Heart left ventricle (tissue), 16 donors: Measurements from ENCODE around the gene ATP2C1. TPM values are rescaled to one million over a fixed set of nuclear protein-coding genes. Genes with fewer than 3 reads are reported as not detected.
A peak's percentile ranks its signal among the peaks of the same experiment; 100 is the strongest.

Experiments used
- ATAC-seq, 4 donors: fragments of 200-7000 bp; cut with Tn5 transposase; one replicate each; pipeline ENCODE4 v1.9.1; 2020 to 2022; ENCODE audit warnings: moderate library complexity in 4 of 4, mild to moderate bottlenecking in 3 of 4, moderate number of reproducible peaks in 1 of 4
- DNase-seq, 5 donors: peaks; one replicate each; pipeline ENCODE4 v3.0.0-alpha.2; 2020
- H3K27ac ChIP-seq, 12 donors: fragments of 200-600 bp; sonication (generic) in 4 of 12; one replicate each; pipeline versions ENCODE4 v1.5.0 to v1.8.0; 2016 to 2022; ENCODE audit warnings: mild to moderate bottlenecking in 2 of 12
- H3K27me3 ChIP-seq, 9 donors: fragments of 200-600 bp; sonication (generic) in 2 of 9; one replicate each; pipeline versions ENCODE4 v1.5.1 to v1.8.0; 2016 to 2022; ENCODE audit warnings: mild to moderate bottlenecking in 3 of 9
- H3K36me3 ChIP-seq, 9 donors: fragments of 200-600 bp; sonication (generic) in 2 of 9; one replicate each; pipeline versions ENCODE4 v1.5.0 to v1.8.0; 2018 to 2022; ENCODE audit warnings: mild to moderate bottlenecking in 2 of 9
- H3K4me1 ChIP-seq, 12 donors: fragments of 200-600 bp; sonication (generic) in 4 of 12; one replicate each; pipeline versions ENCODE4 v1.5.0 to v1.8.0; 2016 to 2022; ENCODE audit warnings: mild to moderate bottlenecking in 3 of 12
- H3K4me3 ChIP-seq, 12 donors: fragments of 200-600 bp; sonication (generic) in 4 of 12; one replicate each; pipeline versions ENCODE4 v1.5.0 to v1.8.0; 2017 to 2022; ENCODE audit warnings: mild to moderate bottlenecking in 9 of 12, moderate library complexity in 4 of 12
- H3K9me3 ChIP-seq, 12 donors: fragments of 200-600 bp; sonication (generic) in 4 of 12; one replicate each; pipeline versions ENCODE4 v1.5.0 to v1.8.0; 2016 to 2022; ENCODE audit warnings: mild to moderate bottlenecking in 1 of 12
- POLR2A ChIP-seq, 2 donors: fragments of 450-650 bp; IDR thresholded peaks; one replicate each; pipeline ENCODE4 v1.6.1; 2017; ENCODE audit warnings: antibody characterized with exemption in 2 of 2, mild to moderate bottlenecking in 2 of 2, moderate library complexity in 2 of 2
- WGBS, 4 donors: extraction: QIAGEN DNeasy Blood & Tissue Kit in 2 of 4; methylation state at CpG; one replicate each; pipeline versions ENCODE4 v1.1.5 to v1.1.7; 2013 to 2018; 5-methylcytosine and 5-hydroxymethylcytosine counted together
- intact Hi-C, 10 donors: fragments of 100-400 bp; cut with DNase I; formaldehyde crosslinking; loops; one replicate each; pipeline versions ENCODE4 v1.11.1 to v1.14.2; 2022
- polyA plus RNA-seq, 2 donors: library from polyadenylated mRNA; stranded (reverse); fragments of 200-250 nt; gene quantifications; one replicate each; pipeline ENCODE4 v1.2.3, GENCODE V29; 2013
- total RNA-seq, 9 donors: library from RNA; depleted of rRNA in 2 of 9; stranded (reverse); fragments of >200 nt in 2 of 9; fragmentation: NEBNext Ultra II Directional in 3 of 9; extraction: Animal tissue kit (Norgen Biotek cat#: 25700) in 3 of 9; gene quantifications; one replicate each; pipeline versions ENCODE4 v1.1.0 to v1.2.4, GENCODE V29; 2016 to 2023
- TF ChIP-seq, protein P1 (sequence below), 12 donors: fragments of 200-600 bp; sonication (generic) in 4 of 12; IDR thresholded peaks; one replicate each; pipeline versions ENCODE4 v1.5.0 to v1.8.0; 2018 to 2022; ENCODE audit warnings: antibody characterized with exemption in 12 of 12, mild to moderate bottlenecking in 5 of 12
- donor health status: ischemic (EF 13 %, LVEDD 7.1; RV severe dilation, severe dysfunction).
- donor health status: healthy with polysubstance abuse.
- donor health status: DM: no; HTN: yes; CAD: no.
- donor health status: DM: no; HTN: no; CAD: no.
- donor health status: ischemic (EF 25% LVEDD 6.9; RV normal size, moderate dysfunction).
- donor health status: ischemic (EF 25% LVEDD 5.7; RV mildly dilated, moderate dysfunction).
- donor health status: healthy.
- donor health status: DM: yes; HTN: yes; CAD: no.
- donor health status: ischemic (EF 35%, LVEDD 5.7; RV mildly dilated, moderate dysfunction).
- donor health status: nonischemic (EF 11% LVEDD 7.7; RV severe dilation, severe dysfunction).
- donor health status: DM: yes; HTN: yes; CAD: no.
- donor health status: PGD.
- donor health status: ischemic (EF 29% LVEDD 5.4; RV normal size, mild dysfunction).
- donor health status: nonischemic (EF 23%, LVEDD 6.1; RV moderate dilation, normal function).

Gene ATP2C1
- total and polyA plus RNA-seq, 11 donors = 26.1 to 74.4 (median 60.1) TPM

GRCh38 chr3:131020122-131020693, 126.3 kb downstream of the ATP2C1 start:
- WGBS, 4 donors = 71 to 80% (median 78%) methylated on average over 5 of the region's 5 CpGs
- ATAC-seq (peak in 2 of 4 donors; percentile 16 to 38), DNase-seq (no peak)
- Histone ChIP-seq H3K27me3 (no peaks in the 10 kb centered on the region), H3K4me3 (no peak overlapping the region), H3K27ac (no peak overlapping the region), H3K9me3 (no peaks in the 10 kb centered on the region), H3K4me1 (peaks cover 0 to 50% (median 24%) of the 10 kb centered on the region in 12 donors), H3K36me3 (peaks cover 0 to 60% (median 38%) of the 10 kb centered on the region in 9 donors)
- intact Hi-C loops = loop anchor here in 2 of 10 donors (10.0 kb wide), 2 partner anchors 365 to 1015 kb away; partner anchors contain the start of genes CPNE4 (in 1 of the 2) and NUDT16 (in 1 of the 2)
- no peak for TF ChIP-seq POLR2A (IDR thresholded peaks at IDR 0.05)
- TF ChIP-seq, protein P1, sequence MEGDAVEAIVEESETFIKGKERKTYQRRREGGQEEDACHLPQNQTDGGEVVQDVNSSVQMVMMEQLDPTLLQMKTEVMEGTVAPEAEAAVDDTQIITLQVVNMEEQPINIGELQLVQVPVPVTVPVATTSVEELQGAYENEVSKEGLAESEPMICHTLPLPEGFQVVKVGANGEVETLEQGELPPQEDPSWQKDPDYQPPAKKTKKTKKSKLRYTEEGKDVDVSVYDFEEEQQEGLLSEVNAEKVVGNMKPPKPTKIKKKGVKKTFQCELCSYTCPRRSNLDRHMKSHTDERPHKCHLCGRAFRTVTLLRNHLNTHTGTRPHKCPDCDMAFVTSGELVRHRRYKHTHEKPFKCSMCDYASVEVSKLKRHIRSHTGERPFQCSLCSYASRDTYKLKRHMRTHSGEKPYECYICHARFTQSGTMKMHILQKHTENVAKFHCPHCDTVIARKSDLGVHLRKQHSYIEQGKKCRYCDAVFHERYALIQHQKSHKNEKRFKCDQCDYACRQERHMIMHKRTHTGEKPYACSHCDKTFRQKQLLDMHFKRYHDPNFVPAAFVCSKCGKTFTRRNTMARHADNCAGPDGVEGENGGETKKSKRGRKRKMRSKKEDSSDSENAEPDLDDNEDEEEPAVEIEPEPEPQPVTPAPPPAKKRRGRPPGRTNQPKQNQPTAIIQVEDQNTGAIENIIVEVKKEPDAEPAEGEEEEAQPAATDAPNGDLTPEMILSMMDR (IDR thresholded peaks at IDR 0.05) = no peak

DNA sequence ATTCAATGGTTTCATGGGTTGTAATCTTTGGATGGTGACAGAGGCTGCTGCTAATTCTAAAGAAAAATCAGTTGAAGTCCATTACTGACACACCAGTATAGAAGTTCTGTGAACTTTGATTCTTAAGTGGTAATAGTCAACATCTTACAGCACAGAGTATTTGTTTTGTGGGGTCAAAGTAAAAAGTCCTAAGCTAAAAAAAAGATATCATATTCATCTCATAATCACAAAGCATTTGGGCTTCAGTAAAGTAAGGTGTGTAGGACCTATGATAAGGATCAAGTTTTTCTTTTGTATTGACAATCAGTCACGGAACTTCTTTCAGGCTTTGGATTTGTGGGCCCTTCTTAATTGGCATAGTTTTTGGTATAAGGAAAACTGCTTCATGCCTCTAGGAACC, 131.7 kb downstream of the ATP2C1 start:
- H3K27me3 ChIP-seq = no peaks in the 10 kb centered on the region
- intact Hi-C loops = loop anchor here in 3 of 10 donors (5.0 to 10.0 kb wide), 4 partner anchors 357 to 1009 kb away; partner anchors contain the start of genes NUDT16 (in 2 of the 3), CPNE4 (in 1 of the 3) and MRPL3 (in 1 of the 3)
- H3K9me3 ChIP-seq = no peaks in the 10 kb centered on the region
- peaks cover 0 to 23% (median 7%) of the 10 kb centered on the region in 9 donors for H3K36me3 ChIP-seq
- peaks cover 0 to 60% (median 28%) of the 10 kb centered on the region in 12 donors for H3K4me1 ChIP-seq
- H3K27ac ChIP-seq = no peak overlapping the region
- TF ChIP-seq, protein P1 (IDR thresholded peaks at IDR 0.05) = no peak
- TF ChIP-seq POLR2A (IDR thresholded peaks at IDR 0.05) = no peak
- DNase-seq (no peak), ATAC-seq (no peak)
- peak overlapping the region in 11 of 12 donors; percentile 58 to 90 (median 67) for H3K4me3 ChIP-seq
- 88 to 98% (median 92%) methylated on average over 1 of the region's 1 CpG for WGBS, 4 donors

GRCh38 chr3:131026321-131027151, 132.7 kb downstream of the ATP2C1 start, which contains the start of the genes ASTE1 and NEK11:
Gene ASTE1, minus strand, starts transcription at chr3:131026825. Its CDS starts 1,519 bp downstream, at chr3:131025306.
Gene NEK11, plus strand, starts transcription at chr3:131026877. Its CDS starts 2,832 bp downstream, at chr3:131029709.
- TF ChIP-seq POLR2A (IDR thresholded peaks at IDR 0.05) = peak in 1 of 2 donors; percentile 51
- TF ChIP-seq, protein P1 (IDR thresholded peaks at IDR 0.05) = no peak
- no peaks in the 10 kb centered on the region for H3K27me3 ChIP-seq
- H3K4me3 ChIP-seq = peak within 1 kb of the TSS; percentile 58 to 90 (median 68)
- H3K4me1 ChIP-seq = peaks cover 0 to 50% (median 21%) of the 10 kb centered on the region in 12 donors
- DNase-seq = peak; percentile 89 to 95 (median 92)
- no peaks in the 10 kb centered on the region for H3K9me3 ChIP-seq
- H3K27ac ChIP-seq = peak within 1 kb of the TSS; percentile 57 to 93 (median 84)
- ATAC-seq = peak; percentile 95 to 99 (median 99)
- intact Hi-C loops = loop anchor here in 3 of 10 donors (5.0 to 10.0 kb wide), 4 partner anchors 356 to 1008 kb away; partner anchors contain the start of genes NUDT16 (in 2 of the 3), CPNE4 (in 1 of the 3) and MRPL3 (in 1 of the 3)
- H3K36me3 ChIP-seq = peaks cover 0 to 26% (median 7%) of the 10 kb centered on the region in 9 donors
- 1% methylated on average over 33 to 56 of the region's 56 CpGs for WGBS, 4 donors
